Tibial nerve (tissue), 4 donors: ENCODE measurements around the gene SNAPC2.

Experiments
- CTCF ChIP-seq, 5 experiments: fragments of 200-600 bp in 3 of 5; fragments of 450-650 bp in 2 of 5; sonication (generic) in 3 of 5; IDR thresholded peaks; one replicate each; pipeline ENCODE4 v1.5.1; 2016 to 2019; ENCODE audit warnings: antibody characterized with exemption in 5 of 5, mild to moderate bottlenecking in 3 of 5, moderate library complexity in 2 of 5
- EP300 ChIP-seq, 2 donors: sonication (generic); formaldehyde crosslinking; IDR thresholded peaks; one replicate each; pipeline ENCODE4 v1.6.1; 2017; ENCODE audit warnings: antibody characterized with exemption in 2 of 2, mild to moderate bottlenecking in 1 of 2
- POLR2A ChIP-seq, 2 donors: fragments of 450-650 bp; IDR thresholded peaks; one replicate each; pipeline ENCODE4 v1.6.1; 2017; ENCODE audit warnings: antibody characterized with exemption in 2 of 2, mild to moderate bottlenecking in 2 of 2, moderate library complexity in 2 of 2

- no peak for TF ChIP-seq EP300 (IDR thresholded peaks at IDR 0.05)
- no peak for TF ChIP-seq POLR2A (IDR thresholded peaks at IDR 0.05)
- TF ChIP-seq CTCF (IDR thresholded peaks at IDR 0.05) = peak in 1 of 5 experiments; percentile 9
Observed at GRCh38 chr19:7928741-7929701, 8.9 kb downstream of the SNAPC2 start.
